Neural progenitor cell (in vitro differentiated cells): ENCODE results near the gene OR2C1.

Source experiments
- EZH2 ChIP-seq: fragments of 200-600 bp; sonication (generic); IDR thresholded peaks from 2 replicates; pipeline ENCODE4 v1.6.1; 2017; ENCODE audit warnings: antibody characterized with exemption, mild to moderate bottlenecking, moderate library complexity
- TF ChIP-seq, protein P1 (sequence below): fragments of 200-600 bp; sonication (generic); IDR thresholded peaks from 2 replicates; pipeline ENCODE4 v1.5.1; 2017; ENCODE audit warnings: antibody characterized with exemption, mild to moderate bottlenecking

DNA sequence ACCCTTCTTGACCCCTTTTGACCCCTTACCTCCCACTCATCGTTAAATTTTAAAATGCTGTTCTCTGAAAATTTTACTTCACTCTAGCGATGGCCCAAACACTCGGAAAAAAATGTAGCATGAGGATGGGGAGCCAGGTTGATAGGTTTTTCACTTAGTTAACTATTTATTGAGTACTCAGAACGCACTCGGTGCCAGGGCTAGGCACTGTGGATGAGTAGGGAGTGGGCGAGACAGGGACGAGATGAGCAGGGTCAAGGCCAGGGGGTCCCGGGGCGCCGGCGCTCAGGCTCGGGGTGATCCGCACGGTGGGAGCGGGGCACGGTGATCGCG is 44.7 kb downstream of the OR2C1 start:
- TF ChIP-seq, protein P1, sequence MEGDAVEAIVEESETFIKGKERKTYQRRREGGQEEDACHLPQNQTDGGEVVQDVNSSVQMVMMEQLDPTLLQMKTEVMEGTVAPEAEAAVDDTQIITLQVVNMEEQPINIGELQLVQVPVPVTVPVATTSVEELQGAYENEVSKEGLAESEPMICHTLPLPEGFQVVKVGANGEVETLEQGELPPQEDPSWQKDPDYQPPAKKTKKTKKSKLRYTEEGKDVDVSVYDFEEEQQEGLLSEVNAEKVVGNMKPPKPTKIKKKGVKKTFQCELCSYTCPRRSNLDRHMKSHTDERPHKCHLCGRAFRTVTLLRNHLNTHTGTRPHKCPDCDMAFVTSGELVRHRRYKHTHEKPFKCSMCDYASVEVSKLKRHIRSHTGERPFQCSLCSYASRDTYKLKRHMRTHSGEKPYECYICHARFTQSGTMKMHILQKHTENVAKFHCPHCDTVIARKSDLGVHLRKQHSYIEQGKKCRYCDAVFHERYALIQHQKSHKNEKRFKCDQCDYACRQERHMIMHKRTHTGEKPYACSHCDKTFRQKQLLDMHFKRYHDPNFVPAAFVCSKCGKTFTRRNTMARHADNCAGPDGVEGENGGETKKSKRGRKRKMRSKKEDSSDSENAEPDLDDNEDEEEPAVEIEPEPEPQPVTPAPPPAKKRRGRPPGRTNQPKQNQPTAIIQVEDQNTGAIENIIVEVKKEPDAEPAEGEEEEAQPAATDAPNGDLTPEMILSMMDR, result no peak
- no peak for TF ChIP-seq EZH2
